ENCODE data around the gene TRMT2A.

DNA sequence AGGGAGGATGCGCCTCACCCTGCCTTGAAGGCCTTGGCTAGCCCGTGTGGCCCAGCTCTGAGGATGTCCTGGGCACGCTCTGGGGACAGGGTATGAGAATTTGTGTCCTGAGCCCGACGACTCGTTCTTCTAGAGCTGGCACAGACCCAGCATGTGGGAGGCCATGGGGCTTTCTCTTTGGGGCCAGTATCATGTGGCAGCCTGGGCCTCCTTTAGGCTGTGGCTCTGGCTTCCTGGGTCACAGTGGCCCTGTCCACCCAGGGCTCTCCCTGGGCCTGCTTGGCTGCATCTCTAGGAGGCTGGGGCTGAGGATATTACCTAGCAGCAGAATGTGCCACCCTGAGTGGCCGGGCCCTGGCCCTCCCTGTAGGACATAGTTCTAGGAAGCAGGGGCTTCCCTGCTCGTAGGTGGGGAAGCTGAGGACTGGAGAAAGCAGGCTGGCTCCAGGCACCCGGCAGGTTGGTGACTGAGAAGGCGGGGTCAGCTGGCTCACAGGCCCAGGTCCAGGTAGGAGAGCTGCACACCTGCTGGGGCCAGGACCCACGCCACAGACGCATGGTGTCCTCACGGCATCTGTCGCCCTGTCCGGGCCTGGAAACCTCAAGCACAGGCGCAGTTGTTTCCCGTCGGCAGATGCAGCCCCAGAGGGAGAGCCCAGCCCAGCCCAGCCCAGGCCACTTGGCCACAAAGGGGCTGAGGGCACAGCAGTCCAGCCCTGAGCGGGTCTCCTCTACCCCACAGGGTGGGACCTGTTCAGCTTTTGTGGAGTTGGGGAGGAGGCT is 27.0 kb upstream of the TRMT2A start:
- TF ChIP-seq, protein P1, sequence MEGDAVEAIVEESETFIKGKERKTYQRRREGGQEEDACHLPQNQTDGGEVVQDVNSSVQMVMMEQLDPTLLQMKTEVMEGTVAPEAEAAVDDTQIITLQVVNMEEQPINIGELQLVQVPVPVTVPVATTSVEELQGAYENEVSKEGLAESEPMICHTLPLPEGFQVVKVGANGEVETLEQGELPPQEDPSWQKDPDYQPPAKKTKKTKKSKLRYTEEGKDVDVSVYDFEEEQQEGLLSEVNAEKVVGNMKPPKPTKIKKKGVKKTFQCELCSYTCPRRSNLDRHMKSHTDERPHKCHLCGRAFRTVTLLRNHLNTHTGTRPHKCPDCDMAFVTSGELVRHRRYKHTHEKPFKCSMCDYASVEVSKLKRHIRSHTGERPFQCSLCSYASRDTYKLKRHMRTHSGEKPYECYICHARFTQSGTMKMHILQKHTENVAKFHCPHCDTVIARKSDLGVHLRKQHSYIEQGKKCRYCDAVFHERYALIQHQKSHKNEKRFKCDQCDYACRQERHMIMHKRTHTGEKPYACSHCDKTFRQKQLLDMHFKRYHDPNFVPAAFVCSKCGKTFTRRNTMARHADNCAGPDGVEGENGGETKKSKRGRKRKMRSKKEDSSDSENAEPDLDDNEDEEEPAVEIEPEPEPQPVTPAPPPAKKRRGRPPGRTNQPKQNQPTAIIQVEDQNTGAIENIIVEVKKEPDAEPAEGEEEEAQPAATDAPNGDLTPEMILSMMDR (conservative IDR thresholded peaks at IDR 0.05; ENCODE audit: low read length): no peak
- no peak for TF ChIP-seq EZH2phosphoT487 (IDR thresholded peaks at IDR 0.05; ENCODE audit: borderline replicate concordance)

Measured in Loucy (cell line).